Measurements from ENCODE around the gene TIFAB. TPM values are rescaled to one million over a fixed set of nuclear protein-coding genes. Genes with fewer than 3 reads are reported as not detected.

Gene TIFAB
- total RNA-seq, 2 donors from 2014 or later: not detected

DNA sequence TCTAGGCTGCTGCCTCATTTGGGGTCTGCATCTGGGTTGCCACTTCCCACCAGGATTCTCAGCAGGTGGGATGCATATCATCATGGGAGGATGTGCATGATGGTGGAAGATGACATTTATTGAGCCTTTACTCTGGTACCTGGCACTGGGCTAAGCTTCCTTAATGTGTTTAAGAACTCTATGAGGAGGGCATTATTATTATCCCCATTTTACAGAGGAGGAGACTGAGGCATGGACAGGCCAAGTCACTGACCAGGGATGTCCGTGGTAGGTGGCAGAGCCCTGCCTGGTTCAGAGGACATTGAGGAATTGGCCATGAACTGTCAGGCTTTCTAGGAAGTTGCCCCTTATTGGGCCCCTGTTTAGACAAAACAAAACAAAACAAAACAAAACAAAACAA lies 31.1 kb upstream of the TIFAB start:
- no peak for DNase-seq (ENCODE audit: low spot score)
- intact Hi-C loops (cut with DNase I): no loop called here

DNA sequence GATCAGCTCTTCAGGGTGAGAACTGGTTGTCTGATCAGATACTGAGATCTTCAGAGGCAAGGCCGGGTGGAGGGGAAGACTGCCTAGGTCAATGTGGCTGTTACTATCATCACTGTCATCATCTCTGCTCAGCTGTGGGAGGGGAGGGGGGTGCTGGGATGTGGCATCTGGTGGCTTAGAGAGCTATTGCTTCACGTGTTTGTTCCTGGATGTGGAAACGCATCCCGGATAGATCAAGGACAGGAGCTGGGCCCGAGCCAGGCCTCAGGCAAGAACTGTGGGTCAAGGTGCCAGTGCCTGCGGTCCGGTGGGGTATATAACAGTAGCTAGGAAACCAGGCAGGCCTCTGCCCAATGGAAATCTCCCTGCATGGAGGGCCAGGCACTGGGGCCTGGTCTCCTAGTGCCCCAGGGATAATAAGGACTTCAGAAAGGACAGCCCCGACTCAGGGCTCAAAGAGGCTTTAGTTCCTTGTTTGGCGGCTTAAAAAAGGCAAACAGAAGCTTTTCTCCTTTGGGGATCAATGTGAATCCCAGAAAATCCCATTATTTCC lies 30.3 kb upstream of the TIFAB start:
- no peak for DNase-seq (ENCODE audit: low spot score)
- intact Hi-C loops (cut with DNase I): no loop called here

DNA sequence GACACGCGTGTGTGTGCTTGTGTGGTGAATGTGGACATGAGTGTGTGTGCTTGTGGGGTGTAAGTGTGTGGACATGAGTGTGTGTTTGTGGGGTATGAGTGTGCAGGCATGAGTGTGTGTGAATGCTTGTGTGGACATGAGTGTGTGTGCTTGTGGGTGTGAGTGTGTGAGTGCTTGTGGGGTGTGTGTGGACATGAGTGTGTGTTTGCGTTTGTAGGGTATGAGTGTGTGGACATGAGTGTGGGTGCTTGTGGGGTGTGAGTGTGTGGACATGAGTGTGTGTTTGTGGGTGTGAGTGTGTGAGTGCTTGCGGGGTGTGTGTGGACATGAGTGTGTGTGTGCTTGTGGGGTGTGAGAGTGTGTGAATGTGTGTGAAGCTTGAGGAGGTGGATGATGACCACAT lies 29.8 kb upstream of the TIFAB start:
- DNase-seq (ENCODE audit: low spot score): no peak
- intact Hi-C loops (cut with DNase I): no loop called here

DNA sequence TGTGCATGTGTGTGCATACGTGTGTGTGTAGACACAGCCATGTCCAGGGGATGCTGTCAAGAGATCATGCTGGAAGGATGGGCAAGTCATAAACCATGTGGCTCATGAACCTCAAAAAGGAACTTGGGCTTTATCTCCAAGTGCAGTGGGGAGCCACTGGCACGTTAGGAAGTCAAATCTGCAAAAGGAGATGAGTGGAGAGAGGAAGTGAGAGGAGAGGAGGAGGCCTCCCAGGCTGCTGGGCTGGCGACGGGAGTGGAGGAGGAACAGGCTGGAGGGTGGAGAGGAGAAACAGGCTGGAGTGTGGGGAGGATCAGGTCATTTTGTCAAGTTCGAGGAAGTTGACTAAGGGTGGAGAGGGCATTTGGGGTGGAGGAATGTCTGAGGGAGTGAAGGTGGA lies 29.2 kb upstream of the TIFAB start:
- DNase-seq (ENCODE audit: low spot score): no peak
- intact Hi-C loops (cut with DNase I): no loop called here

DNA sequence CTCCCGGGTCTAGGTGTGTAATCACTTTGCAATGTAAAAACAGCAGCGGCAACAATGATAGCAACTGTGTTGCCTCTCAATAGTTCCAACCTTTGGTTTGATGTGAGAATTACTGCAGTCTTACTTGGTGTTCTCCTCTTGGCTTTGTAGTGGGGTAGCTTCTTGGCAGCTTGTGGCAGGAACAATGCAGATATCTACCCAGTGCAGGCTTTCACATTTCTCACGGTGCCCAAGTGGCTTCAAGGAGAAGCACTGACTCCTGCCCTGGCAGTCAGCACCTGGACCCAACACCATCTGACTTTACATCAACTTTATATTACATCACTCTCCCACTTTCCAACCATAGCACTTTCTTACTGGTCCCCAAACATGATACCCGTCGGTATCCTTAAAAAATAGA lies 28.4 kb upstream of the TIFAB start:
- intact Hi-C loops (cut with DNase I): no loop called here
- no peak for DNase-seq (ENCODE audit: low spot score)

DNA sequence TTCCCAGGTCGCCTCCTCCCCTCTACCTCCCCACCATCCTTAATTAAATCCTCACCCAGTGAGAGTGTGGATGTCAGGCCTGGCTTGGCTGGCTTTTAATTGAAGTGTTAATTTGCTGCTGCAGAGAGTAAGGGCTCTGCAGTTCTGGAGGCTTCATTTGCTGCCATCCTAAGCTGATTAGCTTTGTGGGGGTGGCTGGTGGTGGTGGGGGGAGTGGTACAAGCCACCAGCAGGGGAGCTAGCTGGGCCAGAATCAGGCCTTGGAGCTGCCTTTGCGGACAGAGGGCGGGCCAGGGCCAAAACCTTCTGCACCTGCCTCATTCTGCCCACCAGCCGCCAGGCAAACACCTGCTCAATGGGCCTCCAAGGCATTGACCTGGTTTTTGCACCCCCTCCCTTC lies 26.8 kb upstream of the TIFAB start:
- intact Hi-C loops (cut with DNase I): no loop called here
- DNase-seq (ENCODE audit: low spot score): no peak

DNA sequence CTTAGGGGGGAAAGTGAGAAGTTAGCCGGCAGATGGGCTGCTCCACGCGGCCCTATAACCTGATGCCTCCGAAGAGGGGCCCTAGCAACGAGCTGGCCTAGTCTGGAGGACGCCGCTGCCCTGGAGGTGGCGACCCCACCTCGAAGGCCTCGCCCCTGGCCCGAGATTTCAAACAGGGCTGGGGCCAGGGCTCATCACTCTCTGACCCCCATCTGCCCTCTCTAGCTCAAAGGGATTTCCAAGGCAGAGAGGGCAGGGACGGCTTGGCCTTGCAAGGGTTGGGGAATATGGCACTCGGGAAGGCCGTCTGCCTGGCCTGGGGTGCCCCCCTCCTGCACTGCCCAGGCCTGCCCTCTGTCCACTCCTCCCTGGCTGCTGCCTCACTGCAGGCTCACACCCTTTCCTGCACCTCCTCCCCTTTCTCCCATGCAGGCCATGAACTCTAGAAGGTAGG lies 25.5 kb upstream of the TIFAB start:
- DNase-seq (ENCODE audit: low spot score): no peak
- intact Hi-C loops (cut with DNase I): no loop called here

DNA sequence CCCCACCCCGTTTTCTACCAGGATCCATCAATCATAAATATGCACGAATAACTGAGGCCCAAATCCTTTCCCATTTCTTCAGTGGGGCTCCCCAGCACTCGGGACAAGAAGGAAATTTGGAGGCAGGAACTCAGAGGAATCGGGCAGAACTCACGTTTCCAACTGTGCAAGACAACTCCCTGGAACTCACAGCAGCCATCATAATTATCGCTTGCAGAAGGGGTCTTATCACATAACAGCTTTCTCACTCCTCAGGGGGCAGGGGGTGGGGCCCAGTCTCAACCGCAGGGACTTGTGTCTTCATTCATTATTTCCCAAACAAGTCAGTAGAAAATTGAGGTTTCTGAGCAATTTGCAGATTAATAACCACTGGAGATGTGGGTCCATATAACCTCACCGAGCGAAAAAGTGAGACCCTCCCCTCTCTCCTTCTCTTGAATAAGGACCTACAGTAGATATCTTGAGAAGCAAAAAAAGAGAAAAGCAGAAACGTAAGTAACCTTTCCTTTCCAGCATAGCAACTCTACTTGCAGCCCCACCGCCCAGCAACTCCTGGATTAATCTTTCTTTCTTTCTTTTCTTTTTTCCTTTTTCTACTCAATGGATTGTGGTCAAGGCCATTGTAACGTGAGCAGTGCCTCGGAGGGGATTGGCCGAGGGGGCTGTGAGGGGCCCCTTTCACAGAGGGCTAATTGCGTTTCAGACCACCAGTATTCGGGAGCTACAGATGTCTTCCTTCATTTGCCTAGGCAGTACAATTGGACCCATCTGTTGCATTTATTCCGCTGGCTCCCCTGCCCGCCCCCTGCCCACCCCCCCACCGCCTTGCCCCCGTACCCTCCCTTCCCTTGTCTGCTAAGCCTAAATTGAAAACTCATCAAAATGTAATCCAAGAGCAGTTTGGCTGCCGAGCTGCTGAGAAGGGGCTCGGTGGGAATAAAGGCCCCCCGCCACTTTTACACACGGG lies 24.7 kb upstream of the TIFAB start:
- DNase-seq (ENCODE audit: low spot score): no peak
- intact Hi-C loops (cut with DNase I): no loop called here

DNA sequence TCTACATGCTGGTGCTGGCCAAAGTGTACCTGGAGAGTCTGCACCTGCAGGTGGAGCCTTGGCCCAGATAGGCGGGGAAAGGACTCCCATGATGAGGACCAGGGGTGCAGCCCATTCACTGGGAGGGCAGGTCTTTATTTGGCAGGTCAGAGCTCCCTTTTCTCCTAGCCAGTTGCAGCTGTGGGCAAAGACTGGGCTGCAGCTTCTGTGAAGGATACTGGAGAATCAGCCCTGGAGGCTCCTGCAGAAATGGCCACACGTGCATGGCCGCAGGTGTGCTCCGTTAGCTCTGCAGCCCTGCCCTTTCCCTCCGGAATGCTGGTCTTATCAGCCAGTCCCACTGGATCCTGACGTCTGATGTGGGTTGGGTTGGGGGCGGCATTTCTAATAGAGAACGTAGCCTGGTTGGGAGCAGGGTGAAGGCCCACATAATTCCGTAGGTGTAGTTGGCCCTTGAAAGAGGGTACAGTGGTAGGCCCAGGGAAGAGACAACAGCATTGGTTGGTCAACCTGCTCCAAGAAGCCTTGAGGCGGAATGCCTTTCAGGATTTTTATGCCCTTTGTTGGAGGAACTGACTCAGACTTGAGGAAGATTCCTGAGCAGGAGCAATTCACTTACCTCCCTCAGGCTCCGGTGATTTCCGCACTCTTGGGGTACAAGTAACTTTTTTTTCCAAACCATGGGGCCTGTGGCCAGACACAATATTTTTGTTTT lies 22.0 kb upstream of the TIFAB start:
- intact Hi-C loops (cut with DNase I): no loop called here
- peak; percentile 42 for DNase-seq (ENCODE audit: low spot score)

DNA sequence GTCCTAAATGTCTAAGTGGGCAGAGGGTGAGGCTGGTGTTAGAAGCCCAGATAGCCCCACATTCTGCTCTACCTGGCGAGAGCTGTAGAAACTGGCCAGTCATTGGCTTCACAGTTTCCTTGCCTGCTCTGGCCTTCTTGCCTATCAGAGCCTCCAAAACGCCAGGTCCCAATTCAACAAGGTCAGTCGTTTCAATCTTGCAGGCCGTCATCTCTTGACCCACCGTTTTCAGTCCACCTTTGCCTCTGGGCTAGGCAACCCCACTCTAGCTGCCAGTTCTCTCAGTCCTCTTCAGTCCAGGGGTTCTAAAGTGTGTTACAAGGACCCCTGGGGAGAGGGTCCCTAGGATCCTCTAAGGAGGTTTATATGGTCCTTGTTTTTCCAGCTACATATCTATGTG lies 20.0 kb upstream of the TIFAB start:
- intact Hi-C loops (cut with DNase I): no loop called here
- DNase-seq (ENCODE audit: low spot score): no peak

DNA sequence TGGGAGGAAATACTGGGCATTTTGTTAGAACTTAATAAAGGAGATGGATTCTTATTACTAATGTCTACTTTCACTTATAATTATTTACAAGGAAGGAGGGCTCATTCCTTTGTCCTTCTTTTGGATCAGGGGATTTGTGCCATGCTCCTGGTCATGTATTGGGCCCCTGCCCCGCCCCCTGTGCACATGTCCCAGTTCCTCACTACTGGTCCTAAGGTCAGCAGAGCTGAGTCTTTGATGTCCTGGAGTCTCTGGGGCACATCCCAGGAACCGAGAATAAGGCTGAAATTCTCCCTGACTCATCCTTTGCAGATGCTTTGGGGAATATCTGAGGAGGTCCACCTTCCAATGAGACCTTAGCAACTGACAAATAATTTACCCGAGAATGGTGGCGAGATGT lies 19.6 kb upstream of the TIFAB start:
- intact Hi-C loops (cut with DNase I): no loop called here
- DNase-seq (ENCODE audit: low spot score): peak; percentile 9

DNA sequence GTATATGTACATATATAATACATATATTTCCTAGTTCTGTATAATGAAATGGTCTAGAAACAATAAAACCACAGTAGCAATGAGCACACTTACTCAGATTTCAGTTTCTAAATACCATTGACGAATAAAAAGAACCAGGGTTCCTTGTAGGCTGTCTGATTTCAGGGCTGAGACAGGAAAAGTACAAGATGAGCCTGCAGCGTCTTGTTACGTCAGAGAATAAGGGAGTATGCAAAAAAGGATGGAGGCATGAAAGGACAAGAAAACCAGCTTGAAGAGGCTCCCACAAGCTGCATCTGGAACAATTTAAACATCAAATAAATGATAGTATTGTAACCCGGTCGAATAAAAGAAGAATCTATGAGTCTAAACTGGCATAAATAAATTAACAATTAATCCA lies 17.8 kb upstream of the TIFAB start:
- intact Hi-C loops (cut with DNase I): loop anchor here in 1 of 2 donors (5.0 kb wide), 1 partner anchor 1758 kb away; no protein-coding TSS in a partner anchor
- DNase-seq (ENCODE audit: low spot score): no peak

DNA sequence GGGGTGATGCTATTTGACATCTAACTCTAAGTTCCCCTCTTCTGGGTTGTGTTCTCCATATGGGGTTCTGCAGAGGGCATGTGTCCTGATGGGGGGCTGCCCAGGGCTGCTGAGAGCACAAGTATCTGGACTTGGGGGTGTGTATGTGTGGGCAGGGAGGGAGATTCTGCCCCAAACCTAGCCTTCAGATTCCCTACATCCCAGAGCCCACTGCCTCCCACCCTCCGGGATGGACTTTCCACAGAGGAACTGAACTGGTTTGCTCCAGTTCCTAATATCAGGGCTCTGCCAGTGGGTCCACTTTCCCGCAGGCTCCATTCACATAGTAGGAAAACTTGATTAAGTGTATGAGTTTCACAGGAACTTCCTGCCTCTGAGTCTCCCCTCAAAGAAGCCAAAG lies 16.4 kb upstream of the TIFAB start:
- DNase-seq (ENCODE audit: low spot score): peak; percentile 64
- intact Hi-C loops (cut with DNase I): loop anchor here in 1 of 2 donors (5.0 kb wide), 1 partner anchor 1756 kb away; no protein-coding TSS in a partner anchor

DNA sequence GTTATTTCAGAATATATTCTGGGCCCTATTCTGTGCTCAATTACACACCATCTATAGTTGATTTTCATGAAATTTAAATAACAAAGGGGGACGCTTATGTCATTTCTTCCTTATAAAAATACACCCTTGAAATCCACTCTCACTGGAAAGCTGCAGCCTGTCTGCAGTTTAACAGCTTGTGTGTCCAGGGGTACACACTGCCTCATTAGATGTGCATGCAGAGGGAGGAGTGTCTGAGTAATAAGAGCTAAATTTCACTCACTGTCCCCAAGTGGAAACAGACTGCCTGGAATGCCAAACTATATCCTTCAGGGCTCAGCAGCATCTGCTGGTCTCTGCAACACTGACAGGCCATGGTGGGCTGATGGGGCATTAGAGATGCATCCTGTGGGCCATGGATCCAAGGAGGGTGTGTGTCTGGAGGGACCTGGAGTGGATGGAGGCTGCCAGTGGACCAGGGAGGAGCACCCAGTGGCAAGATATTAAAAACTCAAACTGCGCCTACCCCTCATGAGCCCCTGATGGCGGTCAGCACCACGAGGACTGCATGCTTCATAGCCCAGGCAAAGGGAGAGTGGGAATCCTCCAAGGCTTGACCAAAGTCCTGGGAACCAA lies 15.8 kb upstream of the TIFAB start:
- DNase-seq (ENCODE audit: low spot score): peak; percentile 48
- intact Hi-C loops (cut with DNase I): loop anchor here in 1 of 2 donors (5.0 kb wide), 1 partner anchor 1756 kb away; no protein-coding TSS in a partner anchor

DNA sequence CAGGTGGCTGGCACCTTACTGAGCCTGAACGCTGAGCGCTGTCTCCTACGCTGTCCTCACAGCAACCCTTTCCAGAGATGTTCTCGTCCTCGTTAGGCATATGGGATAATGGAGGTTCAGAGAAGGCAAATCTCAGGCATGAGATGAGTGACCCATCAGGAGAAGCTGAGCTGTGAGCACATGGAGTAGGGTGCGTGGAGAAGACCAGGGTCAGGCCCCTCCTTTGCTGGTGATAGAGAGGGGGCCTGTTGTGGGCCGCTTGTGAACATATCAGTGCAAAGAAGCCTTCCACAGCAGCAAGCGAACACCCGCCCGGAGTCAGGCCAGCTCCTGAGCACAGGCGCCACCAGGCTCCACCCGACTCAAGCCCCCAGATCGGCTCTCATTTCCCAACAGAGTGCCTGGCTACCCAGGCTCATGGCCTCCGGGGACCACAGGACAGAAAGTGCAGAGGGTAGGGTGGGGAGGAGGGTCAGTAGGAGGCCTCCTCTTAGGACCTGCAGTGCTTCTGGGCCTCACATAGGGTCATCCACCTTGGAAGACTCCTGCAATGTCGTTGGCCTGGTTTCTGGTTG lies 15.0 kb upstream of the TIFAB start:
- peak; percentile 62 for DNase-seq (ENCODE audit: low spot score)
- intact Hi-C loops (cut with DNase I): loop anchor here in 1 of 2 donors (5.0 kb wide), 1 partner anchor 1755 kb away; no protein-coding TSS in a partner anchor

DNA sequence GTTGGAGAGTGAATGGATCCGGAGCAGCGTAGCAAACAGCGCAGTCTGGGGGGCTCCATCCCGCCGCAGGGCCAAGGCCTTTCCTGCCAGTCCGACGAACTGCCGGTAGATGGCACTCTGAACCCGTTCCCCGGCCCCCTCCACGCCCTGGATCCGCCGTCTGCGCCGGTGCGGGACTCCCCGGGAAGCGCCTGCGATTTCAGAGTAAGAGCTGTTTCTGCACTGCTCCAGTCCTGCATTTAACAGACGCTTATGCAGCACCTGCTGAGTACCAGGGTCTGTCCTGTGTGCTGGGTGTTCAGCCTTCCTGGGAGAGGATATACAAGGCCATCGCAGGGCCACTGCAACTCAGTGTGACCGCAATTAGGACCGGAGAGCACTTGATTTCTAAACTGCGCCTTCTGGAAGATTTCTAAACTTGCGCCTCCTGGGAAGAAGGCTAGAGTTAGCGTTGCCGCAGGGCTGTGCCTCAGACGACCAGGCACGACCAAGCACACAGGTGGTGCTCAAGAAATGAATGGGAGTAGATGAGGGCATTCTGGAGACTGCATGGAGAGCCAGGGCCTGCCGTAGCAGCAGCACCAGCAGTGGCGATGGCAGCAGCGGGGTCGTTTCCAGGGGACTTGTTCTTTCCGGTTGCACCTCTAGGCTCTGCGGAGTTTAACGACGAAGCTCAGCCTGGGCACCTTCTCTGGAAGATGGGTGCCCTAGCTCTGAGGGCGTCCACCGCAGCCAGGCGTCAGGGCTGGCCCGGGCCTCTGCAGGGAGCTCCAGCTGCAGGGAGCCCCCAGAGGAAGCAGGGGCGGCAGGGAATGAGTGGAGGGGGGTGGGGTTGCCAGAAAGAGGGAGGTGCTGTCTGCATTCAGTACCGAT lies 14.3 kb upstream of the TIFAB start:
- intact Hi-C loops (cut with DNase I): loop anchor here in 1 of 2 donors (5.0 kb wide), 1 partner anchor 1754 kb away; no protein-coding TSS in a partner anchor
- peak; percentile 94 for DNase-seq (ENCODE audit: low spot score)

DNA sequence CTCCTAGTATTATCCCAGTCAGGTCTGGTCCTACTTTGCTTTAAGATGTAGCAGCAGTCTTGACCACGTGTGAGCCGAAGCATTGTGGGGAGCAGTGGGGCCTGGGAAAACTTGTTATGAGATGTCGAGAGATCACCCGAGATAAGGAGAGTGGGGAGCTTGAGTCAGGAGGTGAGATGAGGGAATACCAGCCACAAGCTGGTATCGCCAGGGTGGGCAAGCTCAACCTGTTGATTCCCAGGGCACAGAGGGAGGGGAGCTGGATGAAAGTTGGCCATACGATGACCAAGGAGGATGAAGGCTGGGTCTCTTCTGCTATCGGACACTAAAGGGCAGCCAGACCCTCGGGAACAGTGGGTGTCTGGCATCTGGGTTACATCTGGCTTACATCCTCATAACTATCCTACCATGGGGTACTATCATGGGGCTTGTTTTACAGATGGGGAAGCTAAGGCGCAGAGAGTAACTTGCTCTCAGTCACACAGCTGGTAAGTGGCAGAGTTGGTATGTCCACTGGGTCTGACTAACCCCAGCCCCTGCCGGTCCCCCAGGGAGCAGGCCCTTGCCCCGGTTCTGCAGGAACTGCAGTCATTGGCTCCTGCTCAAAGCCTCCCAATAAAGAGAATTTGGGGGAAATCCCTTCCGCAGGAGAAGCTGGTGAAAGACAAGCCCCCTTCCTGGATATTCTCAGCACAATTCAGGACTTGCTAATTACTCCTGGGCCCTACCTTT lies 13.4 kb upstream of the TIFAB start:
- DNase-seq (ENCODE audit: low spot score): peak; percentile 40
- intact Hi-C loops (cut with DNase I): loop anchor here (2.0 to 5.0 kb wide), 2 partner anchors 85 to 1753 kb away; no protein-coding TSS in a partner anchor

All from posterior vena cava (tissue), 2 donors.